GM12878 (cell line): Measurements from ENCODE around the gene RFXAP. TPM values are rescaled to one million over a fixed set of nuclear protein-coding genes. Genes with fewer than 3 reads are reported as not detected.

ENCODE experiments used
- ATAC-seq: fragments of 200-7000 bp; cut with Tn5 transposase; 3 replicates; pipeline ENCODE4 v1.9.1; 2020; ENCODE audit warnings: mild to moderate bottlenecking, moderate library complexity
- BruUV-seq: library from RNA; stranded (reverse); fragments of 400-500 nt; replicated peaks from 2 replicates; lab custom pipeline; 2021; lab: Mats Ljungman, UMichigan
- CTCF ChIA-PET: fragments of 300-600 bp; sonication (Branson Sonifier 250); formaldehyde crosslinking; extraction: SDS; loops from one replicate; lab custom pipeline; 2021; ENCODE audit warnings: inconsistent platforms; lab: Yijun Ruan, JAX
- POLR2A ChIA-PET: fragments of 350-600 bp; formaldehyde crosslinking; extraction: SDS; loops from one replicate; lab custom pipeline; 2021; ENCODE audit warnings: inconsistent platforms; lab: Charles Lee
- RAD21 ChIA-PET: fragments of 300-600 bp; sonication (Branson Sonifier 250); formaldehyde crosslinking; loops from one replicate; lab custom pipeline; 2023; ENCODE audit warnings: antibody characterized with exemption; ENCODE audit not compliant: unreplicated experiment; lab: Charles Lee
- SMC1A ChIA-PET: fragments of 300-600 bp; sonication (Branson Sonifier 250); formaldehyde crosslinking; loops from one replicate; lab custom pipeline; 2023; ENCODE audit not compliant: unreplicated experiment, uncharacterized antibody; lab: Charles Lee
- DNase-seq: peaks from one replicate; pipeline ENCODE4 v3.0.0-alpha.2; 2011; ENCODE audit warnings: low read depth, low spot score
- FAIRE-seq: peaks from 3 replicates; lab custom pipeline; 2011; peaks lifted over from hg19 to GRCh38; lab: Jason Lieb, UNC
- H2AFZ ChIP-seq: 2 replicates; pipeline ENCODE4 v1.6.0; 2011; ENCODE audit warnings: low read depth, low read length, control low read depth; ENCODE audit not compliant: control insufficient read depth
- H3K27ac ChIP-seq: 2 replicates; pipeline ENCODE4 v1.5.1; 2011; ENCODE audit warnings: control low read depth; ENCODE audit not compliant: control insufficient read depth, insufficient read depth
- H3K27me3 ChIP-seq, 2 experiments: replicated peaks in 1 of 2; 2 replicates each; pipeline versions ENCODE4 v1.6.0 to v1.6.1; 2011; ENCODE audit warnings: low read length in 1 of 2; ENCODE audit not compliant: control insufficient read depth in 2 of 2, insufficient read depth in 2 of 2
- H3K36me3 ChIP-seq, 2 experiments: 2 replicates each; pipeline ENCODE4 v1.5.1; 2011; ENCODE audit warnings: low read length in 1 of 2; ENCODE audit not compliant: control insufficient read depth in 2 of 2, insufficient read depth in 2 of 2
- H3K4me1 ChIP-seq: 2 replicates; pipeline ENCODE4 v1.6.1; 2011; ENCODE audit warnings: mild to moderate bottlenecking, low read length, moderate library complexity, mixed read lengths; ENCODE audit not compliant: control insufficient read depth, insufficient read depth
- H3K4me2 ChIP-seq: 2 replicates; pipeline ENCODE4 v1.6.0; 2011; ENCODE audit warnings: control low read depth; ENCODE audit not compliant: control insufficient read depth, insufficient read depth
- H3K4me3 ChIP-seq: fragments of 200-600 bp; sonication (generic); 2 replicates; pipeline ENCODE4 v1.5.1; 2016
- H3K79me2 ChIP-seq: 2 replicates; pipeline ENCODE4 v1.6.0; 2011; ENCODE audit warnings: low read length; ENCODE audit not compliant: control insufficient read depth, insufficient read depth
- H3K9ac ChIP-seq: 2 replicates; pipeline ENCODE4 v1.8.0; 2011; ENCODE audit warnings: low read length, control low read depth, mixed read lengths; ENCODE audit not compliant: control insufficient read depth, insufficient read depth
- H3K9me3 ChIP-seq: replicated peaks from 3 replicates; pipeline ENCODE4 v1.5.1; 2011; ENCODE audit warnings: mild to moderate bottlenecking, low read length; ENCODE audit not compliant: control insufficient read depth, insufficient read depth
- H4K20me1 ChIP-seq: 2 replicates; pipeline ENCODE4 v1.6.0; 2011; ENCODE audit not compliant: control insufficient read depth, insufficient read depth
- KLF5 ChIP-seq: fragments of 450-650 bp; IDR thresholded peaks from 2 replicates; pipeline ENCODE4 v1.6.1; 2014; ENCODE audit warnings: mild to moderate bottlenecking; ENCODE audit not compliant: partially characterized antibody
- WGBS: methylation state at CpG from one replicate; pipeline ENCODE4 v1.1.6; 2016; ENCODE audit warnings: low lambda C conversion rate; ENCODE audit not compliant: insufficient replicate concordance, insufficient coverage; ENCODE audit errors: missing lambda C conversion rate; 5-methylcytosine and 5-hydroxymethylcytosine counted together
- in situ Hi-C: fragments of 300-500 bp; cut with MboI; formaldehyde crosslinking; loops from 9 replicates; pipeline ENCODE4 v1.14.3; 2018; ENCODE audit warnings: mixed read lengths
- intact Hi-C: fragments of 100-400 bp; cut with micrococcal nuclease; formaldehyde crosslinking; loops from one replicate; pipeline ENCODE4 v1.14.2; 2022; ENCODE audit not compliant: unreplicated experiment
- polyA plus RNA-seq, 11 experiments: library from polyadenylated mRNA; depleted of rRNA in 4 of 11; unstranded in 6 of 11; stranded (reverse) in 5 of 11; fragments of >200 nt; fragmentation: Nextera tagmentation in 4 of 11; fragmentation: Illumina TruSeq in 1 of 11; extraction: Ambion mirVana in 4 of 11; extraction: Trizol in 1 of 11; gene quantifications; 1 replicate in 1 of 11; 2 replicates in 10 of 11; pipeline versions ENCODE4 v1.2.1 to v1.2.3, GENCODE V29; 2011 to 2016; ENCODE audit warnings: inconsistent platforms in 2 of 11, missing spikeins in 2 of 11, low read depth in 1 of 11
- total RNA-seq, 4 experiments: library from RNA; depleted of rRNA in 3 of 4; stranded (reverse); fragments of >200 nt in 3 of 4; fragmentation: Illumina TruSeq in 1 of 4; extraction: Trizol in 1 of 4; gene quantifications; 2 replicates each; pipeline versions ENCODE4 v1.2.1 to v1.2.3, GENCODE V29; 2013 to 2021
- TF ChIP-seq, protein P1 (sequence below): IDR thresholded peaks from 2 replicates; pipeline ENCODE4 v1.6.1; 2011; ENCODE audit warnings: low read depth, low read length, improper control_type of control experiment, borderline replicate concordance
- TF ChIP-seq, protein P2 (sequence below): fragments of 450-650 bp; IDR thresholded peaks from 2 replicates; pipeline ENCODE4 v1.6.1; 2017; ENCODE audit warnings: low read depth, mild to moderate bottlenecking, moderate library complexity
- TF ChIP-seq, protein P3 (sequence below): fragments of 450-650 bp; IDR thresholded peaks from 2 replicates; pipeline ENCODE4 v1.6.1; 2017; ENCODE audit warnings: mild to moderate bottlenecking, moderate library complexity
- TF ChIP-seq, protein P4 (sequence below): fragments of 450-650 bp; formaldehyde crosslinking; IDR thresholded peaks from 2 replicates; pipeline ENCODE4 v1.4.0; 2020; ENCODE audit warnings: mild to moderate bottlenecking, moderate library complexity

The RFXAP gene
- total and polyA plus RNA-seq, 10 of the 15 experiments (the other 5 are each of a cell fraction or from before 2014, with no cell fraction given), result 3.4 to 13.3 (median 7.7) TPM

DNA sequence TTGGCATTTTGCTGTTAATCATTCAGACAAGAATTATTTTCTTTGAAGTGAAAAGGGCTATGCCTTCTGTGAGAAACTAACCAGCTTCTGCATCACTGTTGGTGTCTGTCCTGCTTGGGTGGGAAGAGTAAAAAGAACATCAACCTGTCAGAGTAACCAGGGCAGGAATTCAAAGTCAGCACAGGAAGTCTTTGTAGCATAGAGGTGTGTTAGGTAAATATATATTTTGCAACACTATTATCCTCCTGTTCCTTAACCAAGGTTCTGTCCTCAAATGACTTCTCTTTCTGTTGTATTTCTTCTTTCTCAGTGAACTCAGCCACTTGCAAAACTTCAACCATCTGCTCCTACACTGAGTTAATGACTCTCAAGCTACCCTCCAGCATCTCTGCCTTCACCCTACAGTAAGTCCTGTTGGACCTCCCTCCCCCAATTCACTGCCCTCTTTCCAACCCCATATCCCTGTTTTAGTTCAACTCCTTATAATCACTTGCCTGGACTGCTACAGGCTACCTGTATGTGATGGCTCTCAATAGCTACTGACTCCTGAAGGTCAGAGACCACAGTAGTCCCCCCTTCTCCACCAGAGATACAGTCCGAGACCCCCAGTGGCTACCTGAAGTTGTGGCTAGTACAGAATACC is 51.1 kb downstream of the RFXAP start:
- ChIA-PET RAD21 (no interaction called here), POLR2A (interaction anchor here (0.6 kb wide), 1 partner anchor 106 kb away, joined by 5 read pairs; no protein-coding TSS in a partner anchor), SMC1A (no interaction called here), CTCF (no interaction called here)
- H3K27ac ChIP-seq, result no peak overlapping the region
- no TSS peak for BruUV-seq
- H3K27me3 ChIP-seq, result peaks cover 0 to 6% of the 10 kb centered on the region in 2 experiments; a peak in 3 of 4 replicates
- FAIRE-seq (no peak), ATAC-seq (no peak), DNase-seq (no peak)
- H3K4me3 ChIP-seq, result no peak overlapping the region
- H3K36me3 ChIP-seq, result no peaks in the 10 kb centered on the region
- no peaks in the 10 kb centered on the region for H3K79me2 ChIP-seq
- TF ChIP-seq, protein P1, sequence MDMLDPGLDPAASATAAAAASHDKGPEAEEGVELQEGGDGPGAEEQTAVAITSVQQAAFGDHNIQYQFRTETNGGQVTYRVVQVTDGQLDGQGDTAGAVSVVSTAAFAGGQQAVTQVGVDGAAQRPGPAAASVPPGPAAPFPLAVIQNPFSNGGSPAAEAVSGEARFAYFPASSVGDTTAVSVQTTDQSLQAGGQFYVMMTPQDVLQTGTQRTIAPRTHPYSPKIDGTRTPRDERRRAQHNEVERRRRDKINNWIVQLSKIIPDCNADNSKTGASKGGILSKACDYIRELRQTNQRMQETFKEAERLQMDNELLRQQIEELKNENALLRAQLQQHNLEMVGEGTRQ, result no peak
- TF ChIP-seq, protein P2, sequence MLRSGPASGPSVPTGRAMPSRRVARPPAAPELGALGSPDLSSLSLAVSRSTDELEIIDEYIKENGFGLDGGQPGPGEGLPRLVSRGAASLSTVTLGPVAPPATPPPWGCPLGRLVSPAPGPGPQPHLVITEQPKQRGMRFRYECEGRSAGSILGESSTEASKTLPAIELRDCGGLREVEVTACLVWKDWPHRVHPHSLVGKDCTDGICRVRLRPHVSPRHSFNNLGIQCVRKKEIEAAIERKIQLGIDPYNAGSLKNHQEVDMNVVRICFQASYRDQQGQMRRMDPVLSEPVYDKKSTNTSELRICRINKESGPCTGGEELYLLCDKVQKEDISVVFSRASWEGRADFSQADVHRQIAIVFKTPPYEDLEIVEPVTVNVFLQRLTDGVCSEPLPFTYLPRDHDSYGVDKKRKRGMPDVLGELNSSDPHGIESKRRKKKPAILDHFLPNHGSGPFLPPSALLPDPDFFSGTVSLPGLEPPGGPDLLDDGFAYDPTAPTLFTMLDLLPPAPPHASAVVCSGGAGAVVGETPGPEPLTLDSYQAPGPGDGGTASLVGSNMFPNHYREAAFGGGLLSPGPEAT, result no peak
- TF ChIP-seq, protein P3, sequence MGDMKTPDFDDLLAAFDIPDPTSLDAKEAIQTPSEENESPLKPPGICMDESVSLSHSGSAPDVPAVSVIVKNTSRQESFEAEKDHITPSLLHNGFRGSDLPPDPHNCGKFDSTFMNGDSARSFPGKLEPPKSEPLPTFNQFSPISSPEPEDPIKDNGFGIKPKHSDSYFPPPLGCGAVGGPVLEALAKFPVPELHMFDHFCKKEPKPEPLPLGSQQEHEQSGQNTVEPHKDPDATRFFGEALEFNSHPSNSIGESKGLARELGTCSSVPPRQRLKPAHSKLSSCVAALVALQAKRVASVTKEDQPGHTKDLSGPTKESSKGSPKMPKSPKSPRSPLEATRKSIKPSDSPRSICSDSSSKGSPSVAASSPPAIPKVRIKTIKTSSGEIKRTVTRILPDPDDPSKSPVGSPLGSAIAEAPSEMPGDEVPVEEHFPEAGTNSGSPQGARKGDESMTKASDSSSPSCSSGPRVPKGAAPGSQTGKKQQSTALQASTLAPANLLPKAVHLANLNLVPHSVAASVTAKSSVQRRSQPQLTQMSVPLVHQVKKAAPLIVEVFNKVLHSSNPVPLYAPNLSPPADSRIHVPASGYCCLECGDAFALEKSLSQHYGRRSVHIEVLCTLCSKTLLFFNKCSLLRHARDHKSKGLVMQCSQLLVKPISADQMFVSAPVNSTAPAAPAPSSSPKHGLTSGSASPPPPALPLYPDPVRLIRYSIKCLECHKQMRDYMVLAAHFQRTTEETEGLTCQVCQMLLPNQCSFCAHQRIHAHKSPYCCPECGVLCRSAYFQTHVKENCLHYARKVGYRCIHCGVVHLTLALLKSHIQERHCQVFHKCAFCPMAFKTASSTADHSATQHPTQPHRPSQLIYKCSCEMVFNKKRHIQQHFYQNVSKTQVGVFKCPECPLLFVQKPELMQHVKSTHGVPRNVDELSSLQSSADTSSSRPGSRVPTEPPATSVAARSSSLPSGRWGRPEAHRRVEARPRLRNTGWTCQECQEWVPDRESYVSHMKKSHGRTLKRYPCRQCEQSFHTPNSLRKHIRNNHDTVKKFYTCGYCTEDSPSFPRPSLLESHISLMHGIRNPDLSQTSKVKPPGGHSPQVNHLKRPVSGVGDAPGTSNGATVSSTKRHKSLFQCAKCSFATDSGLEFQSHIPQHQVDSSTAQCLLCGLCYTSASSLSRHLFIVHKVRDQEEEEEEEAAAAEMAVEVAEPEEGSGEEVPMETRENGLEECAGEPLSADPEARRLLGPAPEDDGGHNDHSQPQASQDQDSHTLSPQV, result no peak
- TF ChIP-seq, protein P4, sequence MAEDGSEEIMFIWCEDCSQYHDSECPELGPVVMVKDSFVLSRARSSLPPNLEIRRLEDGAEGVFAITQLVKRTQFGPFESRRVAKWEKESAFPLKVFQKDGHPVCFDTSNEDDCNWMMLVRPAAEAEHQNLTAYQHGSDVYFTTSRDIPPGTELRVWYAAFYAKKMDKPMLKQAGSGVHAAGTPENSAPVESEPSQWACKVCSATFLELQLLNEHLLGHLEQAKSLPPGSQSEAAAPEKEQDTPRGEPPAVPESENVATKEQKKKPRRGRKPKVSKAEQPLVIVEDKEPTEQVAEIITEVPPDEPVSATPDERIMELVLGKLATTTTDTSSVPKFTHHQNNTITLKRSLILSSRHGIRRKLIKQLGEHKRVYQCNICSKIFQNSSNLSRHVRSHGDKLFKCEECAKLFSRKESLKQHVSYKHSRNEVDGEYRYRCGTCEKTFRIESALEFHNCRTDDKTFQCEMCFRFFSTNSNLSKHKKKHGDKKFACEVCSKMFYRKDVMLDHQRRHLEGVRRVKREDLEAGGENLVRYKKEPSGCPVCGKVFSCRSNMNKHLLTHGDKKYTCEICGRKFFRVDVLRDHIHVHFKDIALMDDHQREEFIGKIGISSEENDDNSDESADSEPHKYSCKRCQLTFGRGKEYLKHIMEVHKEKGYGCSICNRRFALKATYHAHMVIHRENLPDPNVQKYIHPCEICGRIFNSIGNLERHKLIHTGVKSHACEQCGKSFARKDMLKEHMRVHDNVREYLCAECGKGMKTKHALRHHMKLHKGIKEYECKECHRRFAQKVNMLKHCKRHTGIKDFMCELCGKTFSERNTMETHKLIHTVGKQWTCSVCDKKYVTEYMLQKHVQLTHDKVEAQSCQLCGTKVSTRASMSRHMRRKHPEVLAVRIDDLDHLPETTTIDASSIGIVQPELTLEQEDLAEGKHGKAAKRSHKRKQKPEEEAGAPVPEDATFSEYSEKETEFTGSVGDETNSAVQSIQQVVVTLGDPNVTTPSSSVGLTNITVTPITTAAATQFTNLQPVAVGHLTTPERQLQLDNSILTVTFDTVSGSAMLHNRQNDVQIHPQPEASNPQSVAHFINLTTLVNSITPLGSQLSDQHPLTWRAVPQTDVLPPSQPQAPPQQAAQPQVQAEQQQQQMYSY (CRISPR knock-in tag), result no peak
- no peak for TF ChIP-seq KLF5
- no peak overlapping the region for H2AFZ ChIP-seq
- no peaks in the 10 kb centered on the region for H4K20me1 ChIP-seq
- intact Hi-C loops, result no loop called here
- no peak overlapping the region for H3K4me2 ChIP-seq
- 19% methylated on average over 1 of the region's 1 CpG for WGBS
- no peak overlapping the region for H3K9ac ChIP-seq
- H3K4me1 ChIP-seq, result no peaks in the 10 kb centered on the region
- in situ Hi-C loops, result no loop called here
- H3K9me3 ChIP-seq, result no peaks in the 10 kb centered on the region
